BE2C (cell line): ENCODE data around the gene KLK3.

Experiments used
- DNase-seq: peaks from one replicate; pipeline ENCODE4 v3.0.0-alpha.2; 2020
- H3K27me3 ChIP-seq: fragments of 250-450 bp; sonication (Bioruptor Pico); 2 replicates; pipeline ENCODE4 v1.5.1; 2020; ENCODE audit warnings: mild to moderate bottlenecking
- H3K36me3 ChIP-seq: fragments of 250-450 bp; sonication (Bioruptor Pico); 2 replicates; pipeline ENCODE4 v1.5.1; 2020; ENCODE audit warnings: mild to moderate bottlenecking
- H3K4me1 ChIP-seq: fragments of 250-450 bp; sonication (Bioruptor Pico); 2 replicates; pipeline ENCODE4 v1.5.1; 2020
- H3K4me3 ChIP-seq: 2 replicates; pipeline ENCODE4 v1.5.1; 2011; ENCODE audit warnings: low read depth, low read length
- H3K9me3 ChIP-seq: fragments of 250-450 bp; sonication (Bioruptor Pico); 2 replicates; pipeline ENCODE4 v1.5.1; 2020
- CTCF ChIP-seq: IDR thresholded peaks from 2 replicates; pipeline ENCODE4 v1.5.1; 2012; ENCODE audit warnings: mild to moderate bottlenecking, low read depth, low read length

KLK3 gene

DNA sequence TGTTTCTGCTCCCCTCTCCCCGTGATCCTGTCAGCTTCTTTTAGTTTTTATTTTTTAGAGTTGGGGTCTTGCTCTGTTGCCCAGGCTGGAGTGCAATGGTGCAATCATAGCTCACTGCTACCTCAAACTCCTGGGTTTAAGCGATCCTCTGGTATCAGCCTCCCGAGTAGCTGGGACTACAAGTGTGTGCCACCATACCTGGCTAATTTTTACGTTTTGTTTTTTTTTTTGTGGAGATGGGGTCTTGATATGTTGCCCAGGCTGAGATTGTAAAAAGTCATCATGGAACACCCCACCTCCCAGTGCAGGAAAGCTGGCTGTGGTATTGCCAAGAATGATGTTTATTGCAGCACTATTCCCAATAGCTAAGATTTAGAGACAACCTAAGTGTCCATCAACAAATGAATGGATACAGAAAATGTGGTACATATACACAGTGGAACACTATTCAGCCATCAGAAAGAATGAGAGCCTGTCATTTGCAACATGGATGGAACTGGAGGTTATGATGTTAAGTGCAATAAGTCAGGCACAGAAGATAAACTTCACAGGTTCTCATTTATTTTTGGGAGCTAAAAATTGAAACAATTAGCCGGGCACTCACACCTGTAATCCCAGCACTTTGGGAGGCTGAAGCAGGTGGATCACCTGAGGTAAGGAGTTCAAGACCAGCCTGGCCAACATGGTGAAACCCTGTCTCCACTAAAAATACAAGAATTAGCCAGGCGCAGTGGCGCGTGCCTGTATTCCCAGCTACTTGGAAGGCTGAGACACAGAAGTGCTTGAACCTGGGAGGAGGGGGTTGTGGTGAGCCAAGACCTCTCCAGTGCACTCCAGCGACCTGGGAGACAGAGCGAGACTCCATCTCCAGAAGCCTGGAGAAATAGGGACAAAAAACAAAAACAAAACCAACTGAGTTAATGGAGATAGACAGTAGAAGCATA, 14.7 kb upstream of the KLK3 start:
- TF ChIP-seq CTCF, result no peak
- no peak for DNase-seq
- Histone ChIP-seq H3K4me1 (no peaks in the 10 kb centered on the region), H3K9me3 (no peaks in the 10 kb centered on the region), H3K27me3 (no peaks in the 10 kb centered on the region), H3K36me3 (no peaks in the 10 kb centered on the region), H3K4me3 (no peak overlapping the region)

DNA sequence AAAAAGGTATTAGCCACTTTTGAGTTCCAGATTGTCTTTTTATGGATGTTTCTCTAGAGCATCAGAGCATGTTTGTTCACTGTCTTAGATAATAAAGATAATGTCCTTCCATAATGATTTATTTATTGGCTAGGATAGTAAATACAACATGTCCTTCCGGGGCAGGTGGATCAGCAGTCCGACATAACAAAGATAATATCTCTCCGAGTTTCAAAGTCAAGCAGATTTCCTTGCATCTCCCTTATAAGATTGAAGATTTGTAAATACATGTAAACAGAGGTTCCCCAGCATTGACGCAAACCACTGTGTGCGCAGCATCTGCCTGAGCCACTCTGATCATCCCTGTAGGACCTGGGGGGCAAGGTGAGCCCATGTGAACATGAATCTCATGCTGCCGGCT, 12.6 kb upstream of the KLK3 start:
- Histone ChIP-seq H3K36me3 (no peaks in the 10 kb centered on the region), H3K9me3 (no peaks in the 10 kb centered on the region), H3K4me1 (no peaks in the 10 kb centered on the region), H3K4me3 (no peak overlapping the region), H3K27me3 (no peaks in the 10 kb centered on the region)
- no peak for DNase-seq
- no peak for TF ChIP-seq CTCF

DNA sequence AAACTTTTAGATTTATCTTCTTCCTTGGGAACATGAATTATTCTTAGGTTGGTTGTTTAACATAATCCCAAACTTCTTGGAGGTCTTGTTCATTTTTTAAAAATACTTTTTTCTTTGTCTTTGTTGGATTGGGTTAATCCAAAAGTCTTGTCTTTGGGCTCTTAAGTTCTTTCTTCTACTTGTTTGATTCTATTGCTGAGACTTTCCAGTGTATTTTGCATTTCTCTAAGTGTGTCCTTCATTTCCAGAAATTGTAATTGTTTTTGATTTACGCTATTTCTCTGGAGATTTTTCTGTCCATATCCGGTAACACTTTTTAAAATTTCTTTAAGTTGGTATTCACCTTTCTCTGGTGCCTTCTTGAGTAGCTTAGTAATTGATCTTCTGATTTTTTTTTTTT, 11.5 kb upstream of the KLK3 start:
- no peaks in the 10 kb centered on the region for H3K27me3 ChIP-seq
- no peaks in the 10 kb centered on the region for H3K36me3 ChIP-seq
- no peak for TF ChIP-seq CTCF
- DNase-seq, result no peak
- no peak overlapping the region for H3K4me3 ChIP-seq
- H3K4me1 ChIP-seq, result no peaks in the 10 kb centered on the region
- no peaks in the 10 kb centered on the region for H3K9me3 ChIP-seq

GRCh38 chr19:50843701-50844221, 11.0 kb upstream of the KLK3 start:
- Histone ChIP-seq H3K27me3 (no peaks in the 10 kb centered on the region), H3K9me3 (no peaks in the 10 kb centered on the region), H3K4me3 (no peak overlapping the region), H3K36me3 (no peaks in the 10 kb centered on the region), H3K4me1 (no peaks in the 10 kb centered on the region)
- no peak for TF ChIP-seq CTCF
- no peak for DNase-seq

DNA sequence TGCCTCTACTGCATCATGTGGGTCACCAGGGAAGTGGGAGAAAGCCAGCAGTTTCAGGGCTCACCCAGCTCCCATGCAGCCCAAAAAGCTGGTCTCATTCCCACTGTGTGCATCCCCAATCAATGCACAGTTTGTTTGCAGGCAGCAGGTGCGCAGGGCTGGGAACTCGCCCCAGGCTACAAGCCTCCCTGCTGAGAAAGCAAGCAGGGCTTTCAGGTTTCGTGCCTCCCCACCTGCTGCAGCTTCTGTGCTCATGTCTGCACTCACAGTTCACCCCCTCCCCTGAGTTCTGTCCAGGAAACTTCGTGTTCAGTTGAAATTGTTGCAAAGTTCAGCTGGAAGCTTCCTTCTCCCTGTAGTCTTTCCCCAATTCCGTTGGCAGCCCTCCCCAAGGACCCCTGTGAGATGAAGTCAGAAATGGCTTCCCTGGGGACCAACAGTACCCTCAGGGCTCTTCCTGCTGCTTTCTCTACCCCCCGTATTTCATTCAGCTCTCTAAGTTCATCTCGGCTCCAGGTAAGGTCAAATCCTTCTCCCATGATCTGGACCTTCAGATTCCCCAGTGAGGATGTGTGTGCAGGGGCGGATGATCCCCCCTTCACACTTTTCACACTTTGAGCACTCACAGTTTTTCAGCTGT, 10.3 kb upstream of the KLK3 start:
- no peak for TF ChIP-seq CTCF
- Histone ChIP-seq H3K36me3 (no peaks in the 10 kb centered on the region), H3K27me3 (no peaks in the 10 kb centered on the region), H3K9me3 (no peaks in the 10 kb centered on the region), H3K4me3 (no peak overlapping the region), H3K4me1 (no peaks in the 10 kb centered on the region)
- DNase-seq, result no peak

GRCh38 chr19:50850738-50851137, 4.0 kb upstream of the KLK3 start:
- no peaks in the 10 kb centered on the region for H3K36me3 ChIP-seq
- H3K4me3 ChIP-seq, result no peak overlapping the region
- H3K9me3 ChIP-seq, result no peaks in the 10 kb centered on the region
- no peaks in the 10 kb centered on the region for H3K27me3 ChIP-seq
- no peak for DNase-seq
- peaks cover 5% of the 10 kb centered on the region; the same call in 1 of the 2 replicates for H3K4me1 ChIP-seq
- TF ChIP-seq CTCF, result no peak
